DND-41 (cell line): ENCODE measurements around the gene RASL12.
A peak's percentile ranks its signal among the peaks of the same experiment; 100 is the strongest.

Experiments
- CTCF ChIP-seq: IDR thresholded peaks from 2 replicates; pipeline ENCODE4 v1.5.1; 2012; ENCODE audit warnings: borderline replicate concordance, low read length, moderate library complexity, mild to moderate bottlenecking; ENCODE audit not compliant: poor library complexity, severe bottlenecking; ENCODE audit errors: extremely low read depth
- EZH2 ChIP-seq: IDR thresholded peaks from 3 replicates; pipeline ENCODE4 v1.6.1; 2012; ENCODE audit warnings: borderline replicate concordance, low read depth, mild to moderate bottlenecking, moderate library complexity, low read length, inconsistent platforms; ENCODE audit not compliant: severe bottlenecking

GRCh38 chr15:65032801-65033537 is 34.8 kb downstream of the RASL12 start:
- TF ChIP-seq CTCF: peak; percentile 33
- TF ChIP-seq EZH2: no peak
